H9 (cell line): ENCODE data around the gene MT2A. TPM values are rescaled to one million over a fixed set of nuclear protein-coding genes. Genes with fewer than 3 reads are reported as not detected.

Experiments
- DNase-seq: peaks from one replicate; pipeline ENCODE4 v3.0.0-alpha.2; 2017
- H2AFZ ChIP-seq: one replicate; pipeline ENCODE4 v1.6.1; 2013; ENCODE audit warnings: mild to moderate bottlenecking, low read length, control low read depth, moderate library complexity
- H2AK5ac ChIP-seq: 2 replicates; pipeline ENCODE4 v1.6.1; 2013; ENCODE audit warnings: low read length, control low read depth, mixed read lengths; ENCODE audit not compliant: insufficient read length
- H2BK120ac ChIP-seq: one replicate; pipeline ENCODE4 v1.6.1; 2013; ENCODE audit warnings: low read depth, mild to moderate bottlenecking, low read length, control low read depth, inconsistent platforms; ENCODE audit not compliant: poor library complexity, severe bottlenecking
- H2BK12ac ChIP-seq: 2 replicates; pipeline ENCODE4 v1.6.1; 2013; ENCODE audit warnings: low read length, control low read depth, mixed read lengths, low read depth; ENCODE audit not compliant: insufficient read length
- H2BK15ac ChIP-seq: 2 replicates; pipeline ENCODE4 v1.6.1; 2013; ENCODE audit warnings: low read depth, low read length, control low read depth
- H2BK20ac ChIP-seq: one replicate; pipeline ENCODE4 v1.6.1; 2013; ENCODE audit warnings: low read depth, mild to moderate bottlenecking, low read length, control low read depth, inconsistent platforms; ENCODE audit not compliant: poor library complexity, severe bottlenecking
- H2BK5ac ChIP-seq: 2 replicates; pipeline ENCODE4 v1.6.1; 2013; ENCODE audit warnings: low read length, control low read depth, mixed read lengths; ENCODE audit not compliant: insufficient read length
- H3K14ac ChIP-seq: 2 replicates; pipeline ENCODE4 v1.6.1; 2013; ENCODE audit warnings: low read length, control low read depth; ENCODE audit not compliant: insufficient read depth
- H3K18ac ChIP-seq: 2 replicates; pipeline ENCODE4 v1.6.1; 2013; ENCODE audit warnings: low read depth, mild to moderate bottlenecking, mixed read lengths, low read length, control low read depth; ENCODE audit not compliant: insufficient read length
- H3K23ac ChIP-seq: 2 replicates; pipeline ENCODE4 v1.6.1; 2013; ENCODE audit warnings: low read length, control low read depth, mixed read lengths, low read depth; ENCODE audit not compliant: insufficient read length
- H3K23me2 ChIP-seq: 2 replicates; pipeline ENCODE4 v1.6.1; 2013; ENCODE audit warnings: low read depth, mild to moderate bottlenecking, mixed read lengths, low read length, control low read depth; ENCODE audit not compliant: insufficient read length, poor library complexity, severe bottlenecking
- H3K27ac ChIP-seq: 2 replicates; pipeline ENCODE4 v1.5.1; 2013; ENCODE audit warnings: low read length, control low read depth, mixed read lengths, low read depth; ENCODE audit not compliant: insufficient read length
- H3K27me3 ChIP-seq: 2 replicates; pipeline ENCODE4 v1.6.1; 2013; ENCODE audit warnings: low read length, control low read depth, inconsistent platforms; ENCODE audit not compliant: insufficient read depth
- H3K4ac ChIP-seq: 2 replicates; pipeline ENCODE4 v1.6.1; 2013; ENCODE audit warnings: low read depth, mild to moderate bottlenecking, control low read depth, inconsistent platforms, low read length, moderate library complexity
- H3K4me1 ChIP-seq: 2 replicates; pipeline ENCODE4 v1.6.1; 2013; ENCODE audit warnings: low read length, control low read depth, inconsistent platforms; ENCODE audit not compliant: insufficient read depth
- H3K4me2 ChIP-seq: 2 replicates; pipeline ENCODE4 v1.6.1; 2013; ENCODE audit warnings: low read length, control low read depth, mixed read lengths; ENCODE audit not compliant: insufficient read length, insufficient read depth
- H3K56ac ChIP-seq: 2 replicates; pipeline ENCODE4 v1.6.1; 2013; ENCODE audit warnings: low read depth, mild to moderate bottlenecking, mixed read lengths, low read length, control low read depth; ENCODE audit not compliant: insufficient read length
- H3K79me1 ChIP-seq: 2 replicates; pipeline ENCODE4 v1.6.1; 2013; ENCODE audit warnings: low read depth, mild to moderate bottlenecking, moderate library complexity, low read length, control low read depth, inconsistent platforms; ENCODE audit not compliant: insufficient read depth, poor library complexity, severe bottlenecking
- H3K79me2 ChIP-seq: 2 replicates; pipeline ENCODE4 v1.6.1; 2013; ENCODE audit warnings: low read length, control low read depth, inconsistent platforms; ENCODE audit not compliant: insufficient read depth
- H3K9ac ChIP-seq: 2 replicates; pipeline ENCODE4 v1.6.1; 2013; ENCODE audit warnings: low read length, control low read depth, mixed read lengths; ENCODE audit not compliant: insufficient read length; ENCODE audit errors: extremely low read depth
- H3K9me3 ChIP-seq: one replicate; pipeline ENCODE4 v1.6.1; 2013; ENCODE audit warnings: low read depth, low read length, inconsistent platforms; ENCODE audit not compliant: control insufficient read depth
- H3T11ph ChIP-seq: one replicate; pipeline ENCODE4 v1.6.1; 2013; ENCODE audit warnings: mild to moderate bottlenecking, low read length, control low read depth, inconsistent platforms
- H4K20me1 ChIP-seq: one replicate; pipeline ENCODE4 v1.6.1; 2013; ENCODE audit not compliant: control insufficient read depth, insufficient read length, insufficient read depth
- H4K5ac ChIP-seq: 2 replicates; pipeline ENCODE4 v1.6.1; 2013; ENCODE audit warnings: low read depth, mild to moderate bottlenecking, mixed read lengths, low read length, control low read depth; ENCODE audit not compliant: insufficient read length
- H4K8ac ChIP-seq: replicated peaks from 2 replicates; pipeline ENCODE4 v1.6.1; 2013; ENCODE audit warnings: low read length, control low read depth, mixed read lengths, low read depth; ENCODE audit not compliant: insufficient read length
- H4K91ac ChIP-seq: 2 replicates; pipeline ENCODE4 v1.6.1; 2013; ENCODE audit warnings: low read depth, mild to moderate bottlenecking, moderate library complexity, mixed read lengths, low read length, control low read depth; ENCODE audit not compliant: insufficient read length
- H3K27ac Mint-ChIP-seq, 3 experiments: 2 replicates in 2 of 3; 3 replicates in 1 of 3; pipeline ENCODE4 v1.8.0; 2020 to 2021; ENCODE audit warnings: mixed read lengths in 3 of 3, mild to moderate bottlenecking in 1 of 3, moderate library complexity in 1 of 3
- H3K27me3 Mint-ChIP-seq: 2 replicates; pipeline ENCODE4 v1.8.0; 2021; ENCODE audit warnings: low read depth, mild to moderate bottlenecking, moderate library complexity, mixed read lengths
- H3K36me3 Mint-ChIP-seq, 3 experiments: 2 replicates in 2 of 3; 3 replicates in 1 of 3; pipeline ENCODE4 v1.8.0; 2020 to 2021; ENCODE audit warnings: low read depth in 3 of 3, mixed read lengths in 3 of 3; ENCODE audit not compliant: insufficient read depth in 1 of 3
- H3K4me1 Mint-ChIP-seq, 2 experiments: 2 replicates each; pipeline ENCODE4 v1.8.0; 2020; ENCODE audit warnings: mixed read lengths in 2 of 2
- H3K4me3 Mint-ChIP-seq, 2 experiments: 2 replicates in 1 of 2; 3 replicates in 1 of 2; pipeline ENCODE4 v1.8.0; 2020 to 2021; ENCODE audit warnings: mild to moderate bottlenecking in 2 of 2, mixed read lengths in 2 of 2, moderate library complexity in 1 of 2
- H3K9me3 Mint-ChIP-seq, 2 experiments: 2 replicates in 1 of 2; 3 replicates in 1 of 2; pipeline ENCODE4 v1.8.0; 2020; ENCODE audit warnings: mild to moderate bottlenecking in 2 of 2, mixed read lengths in 2 of 2, moderate library complexity in 1 of 2
- CTCF ChIP-seq: fragments of 200-600 bp; sonication (generic); conservative IDR thresholded peaks from 3 replicates; pipeline ENCODE4 v1.8.0; 2021; ENCODE audit warnings: antibody characterized with exemption, mild to moderate bottlenecking
- WGBS: extraction: QIAGEN DNeasy Blood & Tissue Kit; methylation state at CpG from one replicate; pipeline ENCODE4 v1.1.7; 2013; ENCODE audit warnings: missing lambda C conversion rate, low lambda C conversion rate, mixed read lengths; ENCODE audit not compliant: insufficient read length; ENCODE audit errors: extremely low coverage; 5-methylcytosine and 5-hydroxymethylcytosine counted together
- total RNA-seq: library from RNA; stranded (reverse); gene quantifications from 2 replicates; pipeline ENCODE4 v1.2.1, GENCODE V29; 2021

The MT2A gene
- total RNA-seq, 1 experiment from 2014 or later: 63.1 TPM

GRCh38 chr16:56606071-56606475, 2.3 kb upstream of the MT2A start:
- H2AFZ ChIP-seq: no peak overlapping the region
- Mint-ChIP-seq H3K4me1 (peaks cover 32 to 38% of the 10 kb centered on the region in 2 experiments), H3K27ac (peak overlapping the region in 1 of 3 experiments; percentile 13; a peak in 1 of 7 replicates), H3K27me3 (peaks cover 79% of the 10 kb centered on the region), H3K4me3 (no peak overlapping the region), H3K9me3 (no peaks in the 10 kb centered on the region), H3K36me3 (no peaks in the 10 kb centered on the region)
- no peak overlapping the region for H4K8ac ChIP-seq
- no peak overlapping the region for H4K91ac ChIP-seq
- H3T11ph ChIP-seq: no peak overlapping the region
- H2BK15ac ChIP-seq: no peak overlapping the region
- H3K9me3 ChIP-seq: no peaks in the 10 kb centered on the region
- no peaks in the 10 kb centered on the region for H3K79me1 ChIP-seq
- no peak overlapping the region for H3K23ac ChIP-seq
- H3K79me2 ChIP-seq: no peaks in the 10 kb centered on the region
- H4K20me1 ChIP-seq: no peaks in the 10 kb centered on the region
- H3K56ac ChIP-seq: no peak overlapping the region
- no peak overlapping the region for H3K4me2 ChIP-seq
- no peak overlapping the region for H2BK12ac ChIP-seq
- WGBS: no CpG with 5 or more reads among the region's 3 CpGs
- DNase-seq: no peak
- peaks cover 8% of the 10 kb centered on the region for H3K23me2 ChIP-seq
- no peak overlapping the region for H2BK120ac ChIP-seq
- H3K27me3 ChIP-seq: peaks cover 21% of the 10 kb centered on the region; the same call in 1 of the 2 replicates
- no peak overlapping the region for H4K5ac ChIP-seq
- no peak overlapping the region for H3K4ac ChIP-seq
- no peak overlapping the region for H2BK20ac ChIP-seq
- no peak for TF ChIP-seq CTCF
- H3K9ac ChIP-seq: no peak overlapping the region
- H3K14ac ChIP-seq: no peak overlapping the region
- H2AK5ac ChIP-seq: no peak overlapping the region
- no peak overlapping the region for H3K18ac ChIP-seq
- H3K27ac ChIP-seq: no peak overlapping the region
- peaks cover 6% of the 10 kb centered on the region; the same call in 1 of the 2 replicates for H3K4me1 ChIP-seq
- H2BK5ac ChIP-seq: no peak overlapping the region
